CD4-positive, alpha-beta T cell treated with Interleukin-17A for 4 hours (primary cell): ENCODE results near the gene APOBEC2.

Source experiments
- DNase-seq: peaks from one replicate; pipeline ENCODE4 v3.0.0-alpha.2; 2020; ENCODE audit warnings: mixed read lengths

Gene APOBEC2

GRCh38 chr6:41090841-41091761 is 38.1 kb downstream of the APOBEC2 start:
- no peak for DNase-seq

- no peak for DNase-seq
These were observed 39.6 kb downstream of the APOBEC2 start for GRCh38 chr6:41092421-41093140.

GRCh38 chr6:41093729-41094128 is 40.7 kb downstream of the APOBEC2 start:
- DNase-seq, result no peak

GRCh38 chr6:41097467-41098090 is 44.6 kb downstream of the APOBEC2 start:
- no peak for DNase-seq

- DNase-seq, result no peak
These were observed 45.4 kb downstream of the APOBEC2 start for GRCh38 chr6:41098366-41098765.

GRCh38 chr6:41100871-41101287 is 47.9 kb downstream of the APOBEC2 start:
- DNase-seq, result no peak

GRCh38 chr6:41103847-41104246 is 50.8 kb downstream of the APOBEC2 start:
- no peak for DNase-seq

- DNase-seq, result no peak
These were observed 58.0 kb downstream of the APOBEC2 start for GRCh38 chr6:41111017-41111416.
